HG03103 (cell line): ENCODE data around the gene ROR1.

Experiments used
- ATAC-seq: cut with Tn5 transposase; IDR thresholded peaks from one replicate; pipeline ENCODE4 v1.9.1; 2021; ENCODE audit warnings: low read depth; ENCODE audit not compliant: unreplicated experiment

The ROR1 gene

GRCh38 chr1:63955370-63956145 is 181.7 kb downstream of the ROR1 start:
- ATAC-seq, result no peak

- ATAC-seq, result no peak
Observed at GRCh38 chr1:63958556-63958955, 184.7 kb downstream of the ROR1 start.

GRCh38 chr1:63960326-63960725 is 186.5 kb downstream of the ROR1 start:
- ATAC-seq, result no peak

GRCh38 chr1:63966016-63966415 is 192.2 kb downstream of the ROR1 start:
- no peak for ATAC-seq

DNA sequence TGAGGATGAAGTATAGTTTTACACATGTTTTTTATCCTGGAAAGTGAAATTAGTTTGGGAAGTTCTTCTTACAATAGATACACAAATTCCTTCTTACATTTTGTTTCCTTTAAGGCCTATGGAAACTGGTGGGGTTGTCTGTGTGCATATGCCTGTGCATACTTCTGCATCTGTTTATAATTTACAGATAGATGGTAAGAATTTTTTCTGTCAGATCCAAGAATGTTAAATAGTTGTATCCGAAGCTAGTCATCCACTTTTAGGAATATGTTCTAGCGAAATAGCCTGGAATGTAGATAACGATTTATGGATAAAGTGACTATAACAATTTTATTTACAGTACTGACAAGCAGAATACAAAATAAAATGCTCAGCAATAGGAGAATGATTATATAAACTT is 194.1 kb downstream of the ROR1 start:
- ATAC-seq, result no peak

- no peak for ATAC-seq
Observed at GRCh38 chr1:63968663-63969440, 195.0 kb downstream of the ROR1 start.

DNA sequence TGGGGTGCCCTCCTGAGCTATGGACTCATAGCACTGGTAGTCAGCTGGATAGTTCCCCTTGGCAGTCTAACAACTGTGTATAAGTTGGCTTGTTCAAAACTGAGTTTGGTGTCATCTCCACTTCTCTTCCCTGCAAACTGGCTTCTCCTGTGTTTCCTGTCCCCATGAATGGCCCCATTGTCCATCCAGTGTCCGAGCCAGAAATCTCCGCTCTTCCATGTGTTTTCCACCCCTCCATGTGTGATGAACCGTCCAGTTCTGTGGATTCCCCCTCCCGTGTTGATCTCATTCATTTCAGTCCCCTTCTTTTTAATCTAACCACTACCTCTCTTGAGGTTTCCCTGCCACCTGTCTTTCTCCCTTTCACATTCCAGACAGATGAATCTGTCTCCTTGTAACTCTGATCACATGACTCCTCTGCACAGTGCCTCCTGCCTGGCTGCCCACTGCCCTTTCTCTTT is 195.7 kb downstream of the ROR1 start:
- no peak for ATAC-seq

- no peak for ATAC-seq
Observed at GRCh38 chr1:63971557-63971956, 197.7 kb downstream of the ROR1 start.

DNA sequence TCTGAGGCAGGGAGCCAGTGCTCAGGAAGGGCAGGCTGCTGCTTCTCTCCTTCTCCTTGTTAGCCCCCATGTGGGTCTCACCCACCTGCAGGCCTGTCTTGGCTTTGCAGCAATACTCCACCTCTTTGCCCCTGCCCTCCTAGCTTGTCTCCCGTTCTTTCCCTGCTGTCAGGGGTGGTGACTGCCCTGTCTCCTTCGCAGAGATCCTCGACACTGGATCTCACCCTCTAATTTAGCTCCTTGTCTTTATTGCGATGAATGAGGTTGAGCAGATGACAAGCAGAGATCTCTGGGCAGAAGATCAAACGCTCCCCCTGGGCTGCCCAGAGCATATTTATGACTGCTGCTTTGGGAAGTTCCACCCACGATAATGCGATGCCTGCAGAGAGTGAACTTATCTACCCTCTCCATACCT is 199.2 kb downstream of the ROR1 start:
- ATAC-seq, result no peak

DNA sequence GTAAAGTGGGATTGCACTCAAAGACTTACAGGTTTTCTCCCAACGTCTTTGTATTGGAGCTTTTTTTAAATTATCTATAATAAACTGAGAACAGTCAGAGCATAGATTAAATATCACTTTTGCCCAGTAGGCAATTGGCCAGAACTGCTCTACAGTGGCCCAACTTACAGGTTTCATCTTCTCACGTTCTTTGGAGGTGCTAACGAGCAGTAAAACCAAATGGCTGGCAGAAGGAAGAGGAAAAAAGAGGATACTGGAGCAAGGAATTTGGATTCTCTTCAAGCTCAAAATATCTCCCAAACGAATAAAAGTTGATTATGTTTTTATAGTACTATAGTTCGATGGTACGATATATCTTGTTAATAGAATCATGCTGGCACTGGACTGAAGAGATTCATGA is 201.1 kb downstream of the ROR1 start:
- no peak for ATAC-seq

- ATAC-seq, result no peak
Observed at GRCh38 chr1:63975481-63975880, 201.7 kb downstream of the ROR1 start.

- no peak for ATAC-seq
Observed at GRCh38 chr1:63976006-63976405, 202.2 kb downstream of the ROR1 start.

DNA sequence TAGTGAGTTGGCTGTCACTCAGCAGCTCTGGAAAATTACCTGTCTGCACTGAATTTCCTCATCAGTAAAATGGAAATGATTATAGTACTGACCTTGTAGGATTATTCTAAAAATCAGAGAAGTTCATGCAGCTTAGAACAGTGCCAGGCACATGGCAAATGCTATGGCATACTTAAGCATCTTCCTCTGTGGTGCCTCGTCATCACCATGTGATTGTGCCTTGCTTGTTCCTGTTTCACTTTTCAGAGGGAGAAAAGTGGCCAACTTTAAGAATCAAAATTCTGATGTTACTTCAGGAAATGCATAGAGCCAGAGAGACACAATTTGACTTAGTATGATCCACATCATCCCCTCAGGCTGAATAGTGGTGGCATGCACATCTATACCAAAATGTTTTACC is 203.6 kb downstream of the ROR1 start:
- ATAC-seq, result no peak

- ATAC-seq, result no peak
Observed at GRCh38 chr1:63980740-63981407, 207.1 kb downstream of the ROR1 start.

- no peak for ATAC-seq
Observed at GRCh38 chr1:63981408-63981773, 207.6 kb downstream of the ROR1 start.

DNA sequence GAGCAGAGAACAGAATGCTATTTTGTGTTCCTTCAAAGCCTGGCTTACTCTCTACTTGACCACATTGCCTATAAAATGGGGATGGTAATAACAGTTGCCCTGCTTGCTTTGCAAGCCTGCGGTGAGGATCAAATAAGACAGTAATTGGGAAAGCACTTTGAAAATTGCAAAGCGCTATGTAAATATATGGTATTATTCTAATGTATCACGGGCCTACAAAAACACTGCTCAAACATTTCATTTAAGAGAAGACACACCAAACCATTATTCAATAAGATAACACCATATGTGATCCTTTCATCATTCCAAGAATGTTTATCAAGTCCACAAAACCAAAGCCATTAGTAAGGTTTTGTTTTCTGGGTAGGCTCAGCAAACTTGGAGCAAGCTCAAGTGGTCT is 208.4 kb downstream of the ROR1 start:
- no peak for ATAC-seq

GRCh38 chr1:63983391-63984256 is 209.8 kb downstream of the ROR1 start:
- ATAC-seq, result no peak

DNA sequence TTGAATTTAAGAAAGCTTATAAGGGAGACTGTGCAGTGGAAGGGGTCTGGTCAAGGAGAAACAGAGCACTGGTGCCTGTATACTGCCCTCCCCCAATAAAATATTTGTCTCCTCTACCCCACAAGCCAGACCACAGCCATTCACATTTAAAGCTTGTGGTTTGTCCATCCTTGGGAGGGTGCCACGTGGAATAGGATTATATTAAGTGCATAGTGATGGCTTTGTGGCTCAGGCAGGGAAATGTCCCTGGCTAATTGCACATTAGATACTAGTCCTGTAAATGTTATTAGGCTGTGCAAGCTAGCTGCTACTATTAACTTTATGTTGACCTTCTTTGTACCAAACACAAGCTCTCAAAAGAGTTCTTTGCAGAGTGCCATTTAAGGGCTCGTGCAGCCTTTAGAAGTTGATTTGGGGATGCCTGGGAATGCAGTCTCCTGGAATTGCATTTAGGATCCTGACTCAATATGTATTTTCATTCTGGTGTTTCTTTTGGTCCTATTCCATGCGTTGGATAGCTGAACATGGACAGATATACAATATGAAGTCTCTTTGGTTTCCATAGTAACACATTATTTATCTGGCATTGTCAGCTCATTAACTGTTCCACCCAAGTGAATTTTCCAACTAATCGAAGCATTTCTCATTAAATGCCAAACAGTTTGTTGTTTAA is 210.6 kb downstream of the ROR1 start:
- ATAC-seq, result no peak

- ATAC-seq, result no peak
Observed at GRCh38 chr1:63984930-63985290, 211.1 kb downstream of the ROR1 start.

DNA sequence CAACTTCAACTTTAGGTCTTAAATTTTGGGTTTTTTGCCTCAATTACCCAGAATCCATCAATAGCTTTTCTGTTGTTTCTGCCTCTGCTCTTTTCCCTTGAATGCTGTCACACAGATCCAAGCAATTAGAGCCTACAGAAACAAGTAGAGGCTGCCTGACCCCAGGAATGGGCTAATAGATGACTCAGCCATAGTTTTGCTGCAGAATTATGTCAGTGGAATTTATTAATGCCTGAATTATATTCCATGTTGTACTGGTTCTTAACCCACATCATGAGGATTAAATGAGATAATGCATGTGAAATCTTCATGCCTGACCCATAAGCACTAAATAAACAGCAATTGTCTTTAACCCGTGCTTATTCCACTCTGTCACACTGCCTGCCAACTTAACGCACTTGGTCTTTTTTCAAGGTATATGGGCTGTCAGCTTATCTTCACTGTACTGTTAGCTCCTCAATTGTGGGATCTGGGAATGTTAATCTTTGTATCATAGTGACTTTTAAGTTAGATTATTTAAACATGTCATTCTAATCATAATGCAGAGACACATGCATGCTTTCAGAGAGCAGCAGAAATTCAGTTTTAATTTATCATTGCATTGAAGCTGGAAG is 213.3 kb downstream of the ROR1 start:
- ATAC-seq, result no peak
